ENCODE measurements around the gene PSME1.

Gene PSME1

DNA sequence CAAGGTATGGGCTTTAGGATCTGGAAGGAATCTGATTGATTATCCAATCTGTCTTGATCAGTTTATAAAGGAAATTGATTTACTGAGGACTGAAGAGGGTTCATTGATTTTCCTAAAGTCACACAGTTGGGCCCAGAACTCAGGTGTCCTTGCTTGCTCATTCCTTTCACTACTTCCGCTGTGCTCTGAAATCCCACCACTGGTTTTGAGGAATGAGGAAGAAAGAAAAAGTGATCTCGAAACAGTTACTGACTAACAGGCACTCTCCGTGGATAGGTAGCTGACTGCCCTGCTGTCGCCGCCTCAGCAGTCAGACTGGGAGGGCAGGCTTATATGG, 5.6 kb upstream of the PSME1 start, which contains the start of gene FITM1:
Gene FITM1 (plus strand): TSS at position 280 of the 337 bp plus-strand sequence. CDS start 905 bp downstream, outside the sequence.
- DNase-seq (ENCODE audit: low spot score) = no peak

DNA sequence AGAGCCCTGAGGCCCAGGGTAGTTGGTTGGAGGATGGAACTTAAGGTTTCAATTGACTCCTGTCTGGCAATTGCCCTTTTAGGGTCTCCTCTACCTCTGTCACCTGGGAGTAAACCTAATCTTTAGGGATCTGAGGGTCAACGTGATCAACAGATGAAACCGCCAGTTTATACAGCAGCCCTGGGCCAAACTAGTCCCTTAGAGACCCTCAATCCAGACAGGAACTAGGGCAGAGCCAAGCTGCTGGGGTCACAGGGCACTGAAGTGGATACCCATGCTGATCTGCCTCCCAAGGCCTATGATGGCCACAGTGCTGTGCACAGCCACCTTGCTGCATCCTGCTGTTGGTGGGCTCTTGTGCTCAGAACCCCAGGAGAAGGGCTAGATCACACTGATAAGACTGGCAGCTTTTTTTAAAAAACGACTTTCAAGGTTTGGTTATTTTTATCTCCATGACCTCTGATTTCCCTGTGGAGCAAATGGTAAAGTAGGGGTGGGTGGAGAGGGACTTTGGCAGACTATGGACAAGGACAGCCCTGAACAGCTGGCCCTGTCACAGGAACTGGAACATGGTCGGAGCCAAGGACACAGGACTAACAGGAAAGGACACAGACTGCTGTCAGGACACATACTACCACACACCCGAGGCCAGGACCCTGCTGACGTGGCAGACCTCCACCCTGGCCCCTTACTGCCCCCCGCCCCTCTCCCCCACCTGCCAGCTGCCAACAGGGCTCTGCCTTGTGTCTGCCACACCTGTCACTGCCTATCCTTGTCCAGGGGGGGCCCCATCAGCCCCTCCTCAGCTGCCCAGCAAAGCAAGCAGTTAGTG, 5.1 kb upstream of the PSME1 start:
- DNase-seq (ENCODE audit: low spot score) = no peak

DNA sequence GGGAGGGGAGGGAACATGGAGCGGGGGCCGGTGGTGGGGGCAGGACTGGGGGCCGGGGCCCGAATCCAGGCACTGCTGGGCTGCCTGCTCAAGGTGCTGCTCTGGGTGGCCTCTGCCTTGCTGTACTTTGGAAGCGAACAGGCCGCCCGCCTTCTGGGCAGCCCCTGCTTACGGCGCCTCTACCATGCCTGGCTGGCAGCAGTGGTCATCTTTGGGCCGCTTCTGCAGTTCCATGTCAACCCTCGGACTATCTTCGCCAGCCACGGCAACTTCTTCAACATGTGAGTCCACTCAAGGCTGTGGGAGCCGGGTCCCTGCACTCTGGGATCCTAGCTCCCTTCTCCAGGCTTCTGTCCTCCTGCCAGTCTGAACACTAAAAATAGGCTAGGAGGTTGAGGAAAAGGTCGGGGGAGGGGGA, 4.4 kb upstream of the PSME1 start:
- DNase-seq (ENCODE audit: low spot score) = no peak

DNA sequence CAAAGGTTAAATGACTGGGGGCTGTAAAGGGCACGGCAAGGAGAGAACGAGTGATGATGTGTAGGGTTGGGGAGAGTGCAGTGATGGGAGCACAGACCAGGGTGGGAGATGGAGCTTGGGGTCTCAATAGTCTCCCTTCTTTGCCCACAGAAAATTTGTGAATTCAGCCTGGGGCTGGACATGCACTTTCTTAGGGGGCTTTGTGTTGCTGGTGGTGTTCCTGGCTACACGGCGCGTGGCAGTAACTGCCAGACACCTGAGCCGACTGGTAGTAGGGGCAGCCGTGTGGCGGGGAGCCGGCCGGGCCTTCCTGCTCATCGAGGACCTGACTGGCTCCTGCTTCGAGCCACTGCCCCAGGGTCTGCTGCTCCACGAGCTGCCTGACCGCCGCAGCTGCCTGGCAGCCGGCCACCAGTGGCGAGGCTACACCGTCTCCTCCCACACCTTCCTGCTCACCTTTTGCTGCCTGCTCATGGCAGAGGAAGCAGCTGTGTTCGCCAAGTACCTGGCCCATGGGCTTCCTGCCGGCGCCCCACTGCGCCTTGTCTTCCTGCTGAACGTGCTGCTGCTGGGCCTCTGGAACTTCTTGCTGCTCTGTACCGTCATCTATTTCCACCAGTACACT, 3.8 kb upstream of the PSME1 start:
- no peak for DNase-seq (ENCODE audit: low spot score)

DNA sequence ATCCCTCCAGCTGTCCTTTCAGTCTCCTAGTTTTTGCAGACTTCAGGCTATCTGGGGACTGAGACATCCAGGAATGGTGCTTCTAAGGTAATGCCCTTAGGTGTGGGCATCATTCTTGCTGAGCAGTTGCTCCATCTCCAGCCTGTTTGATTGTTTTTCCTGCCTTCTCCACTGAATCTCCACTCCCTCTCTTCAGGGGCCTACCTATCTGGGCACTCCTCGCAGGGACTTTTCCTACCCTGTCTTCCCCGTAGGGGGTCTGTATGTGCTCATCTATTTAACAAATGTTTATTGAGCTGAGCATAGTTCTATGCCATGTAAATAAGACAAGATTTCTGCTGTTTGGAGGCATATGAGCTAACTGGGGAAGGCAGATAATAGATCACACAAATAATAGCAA, 3.0 kb upstream of the PSME1 start:
- DNase-seq (ENCODE audit: low spot score) = no peak

DNA sequence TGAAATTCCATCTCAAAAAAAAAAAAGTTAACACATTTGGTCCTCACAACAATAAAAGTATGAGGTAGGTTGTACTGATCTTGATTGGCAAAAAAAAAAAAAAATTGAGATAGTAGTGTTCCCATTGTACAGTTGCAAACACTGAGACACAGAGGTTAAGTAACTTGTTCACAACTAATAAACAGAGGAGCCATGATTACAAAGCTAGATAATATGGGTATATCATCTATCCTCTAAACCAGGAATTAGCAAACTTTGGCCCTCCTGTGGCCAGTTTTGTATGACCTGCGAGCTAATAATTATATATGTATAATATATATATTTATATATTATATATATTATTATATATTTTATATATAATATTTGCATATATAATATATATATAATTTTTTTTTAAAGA, 2.3 kb upstream of the PSME1 start:
- DNase-seq (ENCODE audit: low spot score) = no peak

DNA sequence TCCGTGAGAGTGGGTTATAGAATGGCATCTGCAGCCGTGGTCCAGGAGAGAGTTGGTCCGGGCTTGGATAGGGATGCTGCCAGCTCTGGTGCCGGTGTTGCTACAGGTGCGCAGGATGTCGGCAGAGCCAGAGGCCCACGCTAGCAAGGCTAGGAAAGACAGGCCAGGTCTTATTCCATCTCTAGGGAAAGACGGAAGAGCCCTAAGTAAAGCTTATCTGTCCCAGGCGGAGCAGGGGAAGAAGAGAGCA, 485 bp upstream of the PSME1 start:
- DNase-seq (ENCODE audit: low spot score) = no peak

DNA sequence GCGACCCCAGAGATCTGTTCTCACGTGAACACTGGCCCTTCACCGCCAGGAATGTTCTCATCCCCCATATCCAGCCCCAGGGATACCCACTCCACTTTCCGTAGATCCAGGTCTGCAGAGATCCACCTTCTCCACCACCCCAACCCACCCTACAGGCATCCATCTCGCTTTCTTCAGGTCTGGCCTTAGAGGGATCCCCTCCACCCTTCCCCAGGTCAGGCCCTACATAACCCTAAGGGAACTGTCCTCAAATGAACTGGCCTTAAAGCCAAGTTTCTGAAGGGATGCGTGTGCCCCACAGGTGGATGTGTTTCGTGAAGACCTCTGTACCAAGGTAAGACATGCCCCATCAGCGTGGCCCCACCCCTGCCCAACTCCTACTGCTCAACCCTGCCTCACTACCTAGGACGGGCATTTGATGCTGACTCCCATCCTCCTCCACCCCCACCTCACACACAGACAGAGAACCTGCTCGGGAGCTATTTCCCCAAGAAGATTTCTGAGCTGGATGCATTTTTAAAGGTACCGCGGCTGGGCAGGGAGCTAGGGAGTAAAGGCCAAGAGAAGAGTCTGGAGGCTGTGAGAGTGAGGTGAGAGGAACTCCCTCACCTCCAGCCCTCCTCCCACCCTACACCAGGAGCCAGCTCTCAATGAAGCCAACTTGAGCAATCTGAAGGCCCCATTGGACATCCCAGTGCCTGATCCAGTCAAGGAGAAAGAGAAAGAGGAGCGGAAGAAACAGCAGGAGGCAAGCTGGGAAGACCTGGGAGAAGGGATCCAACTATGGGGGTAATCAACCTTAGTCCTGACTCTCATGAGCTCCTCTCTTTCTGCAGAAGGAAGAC, 912 bp downstream of the PSME1 start:
- DNase-seq (ENCODE audit: low spot score) = no peak

DNA sequence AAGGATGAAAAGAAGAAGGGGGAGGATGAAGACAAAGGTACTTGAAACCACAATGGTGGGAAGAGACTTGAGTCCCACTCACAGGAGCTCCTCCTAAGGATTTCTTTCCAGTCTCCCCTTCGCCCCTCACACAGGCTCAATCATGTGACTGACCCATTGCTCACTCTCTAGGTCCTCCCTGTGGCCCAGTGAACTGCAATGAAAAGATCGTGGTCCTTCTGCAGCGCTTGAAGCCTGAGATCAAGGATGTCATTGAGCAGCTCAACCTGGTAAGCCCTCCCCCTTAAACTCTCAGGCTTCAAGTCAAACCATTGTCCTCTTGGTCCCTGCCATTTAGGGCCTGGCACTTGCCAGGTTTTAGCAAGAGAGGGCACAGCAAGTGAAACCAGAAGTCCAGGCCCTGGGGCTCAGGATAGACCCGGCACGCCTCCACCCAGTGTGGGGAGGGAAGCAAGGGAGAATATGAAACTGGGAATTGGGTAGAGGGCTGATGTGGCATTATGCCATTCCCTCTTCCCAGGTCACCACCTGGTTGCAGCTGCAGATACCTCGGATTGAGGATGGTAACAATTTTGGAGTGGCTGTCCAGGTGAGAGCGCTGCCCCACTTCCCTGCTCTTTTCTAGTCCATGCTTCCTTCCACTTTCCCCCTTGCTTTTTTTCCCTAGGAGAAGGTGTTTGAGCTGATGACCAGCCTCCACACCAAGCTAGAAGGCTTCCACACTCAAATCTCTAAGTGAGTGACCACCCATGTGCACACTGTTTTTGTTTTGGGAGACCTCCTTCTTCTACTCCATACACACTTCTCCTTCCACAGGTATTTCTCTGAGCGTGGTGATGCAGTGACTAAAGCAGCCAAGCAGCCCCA, 1.8 kb downstream of the PSME1 start:
- no peak for DNase-seq (ENCODE audit: low spot score)

DNA sequence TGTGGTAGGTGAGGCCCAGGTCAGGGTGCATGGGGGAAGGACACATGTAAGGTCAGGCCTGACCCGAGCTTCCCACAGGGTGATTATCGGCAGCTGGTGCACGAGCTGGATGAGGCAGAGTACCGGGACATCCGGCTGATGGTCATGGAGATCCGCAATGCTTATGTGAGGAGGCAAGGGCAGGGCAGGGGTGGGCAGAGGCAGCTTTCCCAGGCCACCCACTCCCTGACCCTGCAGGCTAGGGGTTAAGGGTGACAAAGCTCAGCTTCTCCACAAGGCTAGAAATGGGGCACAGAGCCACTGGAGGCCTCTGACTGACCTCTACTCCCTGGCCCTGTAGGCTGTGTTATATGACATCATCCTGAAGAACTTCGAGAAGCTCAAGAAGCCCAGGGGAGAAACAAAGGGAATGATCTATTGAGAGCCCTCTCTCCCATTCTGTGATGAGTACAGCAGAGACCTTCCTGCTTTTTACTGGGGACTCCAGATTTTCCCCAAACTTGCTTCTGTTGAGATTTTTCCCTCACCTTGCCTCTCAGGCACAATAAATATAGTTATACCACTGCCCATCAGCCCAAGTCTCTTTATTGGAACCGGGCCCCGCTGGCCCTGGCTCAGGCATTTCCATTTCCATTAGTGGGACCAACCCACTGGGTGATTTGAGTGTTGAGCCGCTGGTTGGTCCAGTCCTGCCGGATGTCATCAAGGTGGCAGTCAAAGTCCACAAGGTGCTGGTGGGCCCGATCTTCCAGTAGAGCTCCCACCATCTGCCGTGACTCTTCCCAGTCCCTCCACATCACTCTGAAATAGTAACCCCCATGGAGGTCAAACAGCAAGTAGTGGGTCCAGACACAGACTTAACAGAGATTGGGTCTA, 2.6 kb downstream of the PSME1 start:
- DNase-seq (ENCODE audit: low spot score) = no peak

DNA sequence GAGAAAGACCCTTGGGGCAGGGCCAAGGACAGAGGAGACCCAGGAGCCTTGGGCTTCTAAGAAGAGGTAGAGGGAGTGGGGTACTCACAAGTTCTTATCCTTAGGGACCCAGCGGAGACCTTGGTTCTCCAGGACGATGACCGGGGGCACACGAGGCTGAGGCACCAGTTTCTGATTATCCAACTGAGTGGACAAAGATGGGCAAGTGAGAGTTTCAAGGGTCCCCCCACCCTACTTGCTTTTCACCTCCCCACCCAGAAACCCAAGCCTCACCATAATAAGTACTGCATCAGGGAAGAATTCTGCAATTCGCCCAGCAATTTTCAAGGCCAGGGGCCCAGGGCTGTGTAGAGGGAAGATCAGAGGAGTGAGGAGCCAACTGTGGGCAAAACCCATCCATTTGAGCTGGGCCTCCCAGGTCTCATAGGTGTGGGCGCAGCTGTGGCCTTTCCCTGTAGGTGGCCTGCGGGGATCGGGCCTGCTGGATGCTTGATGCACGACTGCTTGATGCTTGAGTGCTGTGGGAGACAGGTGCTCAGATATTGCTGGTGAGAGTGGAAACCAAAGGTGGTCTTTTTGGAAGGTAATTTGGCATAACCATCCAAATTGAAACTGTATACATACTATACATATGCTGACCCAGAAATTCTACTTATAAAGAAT, 3.4 kb downstream of the PSME1 start:
- no peak for DNase-seq (ENCODE audit: low spot score)

DNA sequence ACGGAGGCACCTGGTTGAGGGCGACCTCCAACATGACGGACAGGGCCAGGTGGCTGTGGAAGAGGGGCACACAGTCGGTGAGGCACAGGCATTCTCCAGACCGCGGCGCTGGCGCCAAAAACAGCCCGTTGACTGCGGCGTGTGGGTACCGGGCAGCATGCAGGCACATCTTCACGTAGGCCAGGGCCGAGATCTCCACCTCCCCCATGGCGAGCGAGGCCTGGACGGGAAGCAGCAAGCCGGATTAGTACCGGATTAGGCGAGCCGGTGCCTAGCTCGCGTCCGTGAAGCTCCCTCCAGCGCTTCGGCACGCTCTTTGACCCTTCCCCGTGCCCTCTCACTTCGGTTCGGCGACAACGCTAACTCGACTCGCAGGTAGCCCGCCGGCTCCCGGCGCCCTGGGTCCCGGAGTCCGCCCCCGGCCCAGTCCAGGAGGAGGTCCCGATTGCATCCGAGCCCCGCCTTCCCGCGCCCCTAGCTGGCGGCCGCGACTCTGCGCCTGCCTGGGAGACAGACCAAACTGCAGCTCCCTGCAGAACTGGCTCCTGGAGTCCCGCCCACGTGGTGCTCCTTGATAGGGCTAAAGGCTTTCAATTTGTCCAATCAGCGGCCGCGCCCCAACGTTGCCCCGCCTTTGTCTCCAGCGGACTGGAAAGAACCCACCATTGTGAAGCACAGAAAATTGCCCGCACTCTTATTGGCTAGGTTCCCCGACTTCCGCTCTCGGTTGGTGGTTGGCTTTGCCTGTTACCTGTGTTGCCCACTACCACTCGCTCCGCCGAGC, 5.3 kb downstream of the PSME1 start, which contains the start of gene EMC9:
Gene EMC9 (minus strand): TSS at position 495 of the 784 bp plus-strand sequence. CDS start 287 bp downstream, at position 208.
- peak; percentile 100 for DNase-seq (ENCODE audit: low spot score)

DNA sequence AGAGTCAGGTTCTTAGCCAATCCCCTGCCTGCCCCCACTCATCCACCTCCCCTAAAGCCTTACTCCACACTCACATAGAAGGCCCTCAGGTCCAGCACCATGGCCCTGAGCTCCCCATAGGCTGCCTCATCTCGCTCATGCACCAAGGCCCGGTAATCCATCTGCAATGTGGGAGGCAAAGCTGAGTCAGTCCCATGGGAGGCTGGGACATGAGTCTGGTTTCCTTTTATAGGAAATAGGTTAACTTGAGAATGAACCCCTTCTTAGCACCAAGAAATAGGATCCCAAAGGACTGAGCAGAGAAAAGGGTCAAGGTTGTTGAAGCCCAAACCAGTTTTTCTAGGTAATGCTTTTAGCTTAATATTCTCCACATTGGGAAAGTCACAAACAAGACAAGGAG, 7.5 kb downstream of the PSME1 start:
- DNase-seq (ENCODE audit: low spot score) = no peak

DNA sequence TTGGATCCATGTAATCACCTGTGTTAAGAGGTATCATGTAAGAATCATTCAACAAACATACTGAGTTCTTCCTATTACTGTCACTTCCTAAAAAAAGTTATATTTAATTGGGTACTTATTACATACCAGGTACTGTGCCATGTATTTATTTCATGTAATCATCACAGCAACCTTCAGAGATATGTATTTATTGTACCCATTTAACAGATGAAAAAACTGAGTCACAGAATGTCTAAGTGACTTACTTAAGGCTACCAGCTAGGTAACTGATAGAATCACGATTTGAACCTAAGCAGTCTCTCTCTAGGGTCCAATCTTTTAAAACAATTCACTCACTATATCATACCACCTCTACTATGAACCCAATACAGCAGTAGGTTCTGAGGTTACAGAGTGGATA, 8.5 kb downstream of the PSME1 start:
- DNase-seq (ENCODE audit: low spot score) = no peak

DNA sequence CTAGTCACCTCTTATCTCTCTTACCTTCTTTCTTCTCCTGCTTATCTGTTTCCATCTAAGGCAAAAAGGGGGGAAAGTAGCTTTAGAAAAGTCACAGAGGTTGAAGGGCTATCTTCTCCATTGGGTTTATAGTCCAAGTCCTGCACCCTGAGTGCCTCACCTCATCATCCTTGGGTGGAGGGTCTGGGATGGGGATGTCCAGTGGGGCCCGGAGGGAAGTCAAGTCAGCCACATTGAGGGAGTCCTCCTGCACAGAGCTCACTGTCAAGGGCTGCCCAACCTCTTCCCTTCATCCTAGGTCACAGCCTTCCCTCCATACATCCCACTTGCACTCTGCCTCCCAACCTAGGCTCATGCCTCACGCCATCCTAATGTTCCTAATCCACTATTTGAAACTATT, 9.2 kb downstream of the PSME1 start:
- no peak for DNase-seq (ENCODE audit: low spot score)

DNA sequence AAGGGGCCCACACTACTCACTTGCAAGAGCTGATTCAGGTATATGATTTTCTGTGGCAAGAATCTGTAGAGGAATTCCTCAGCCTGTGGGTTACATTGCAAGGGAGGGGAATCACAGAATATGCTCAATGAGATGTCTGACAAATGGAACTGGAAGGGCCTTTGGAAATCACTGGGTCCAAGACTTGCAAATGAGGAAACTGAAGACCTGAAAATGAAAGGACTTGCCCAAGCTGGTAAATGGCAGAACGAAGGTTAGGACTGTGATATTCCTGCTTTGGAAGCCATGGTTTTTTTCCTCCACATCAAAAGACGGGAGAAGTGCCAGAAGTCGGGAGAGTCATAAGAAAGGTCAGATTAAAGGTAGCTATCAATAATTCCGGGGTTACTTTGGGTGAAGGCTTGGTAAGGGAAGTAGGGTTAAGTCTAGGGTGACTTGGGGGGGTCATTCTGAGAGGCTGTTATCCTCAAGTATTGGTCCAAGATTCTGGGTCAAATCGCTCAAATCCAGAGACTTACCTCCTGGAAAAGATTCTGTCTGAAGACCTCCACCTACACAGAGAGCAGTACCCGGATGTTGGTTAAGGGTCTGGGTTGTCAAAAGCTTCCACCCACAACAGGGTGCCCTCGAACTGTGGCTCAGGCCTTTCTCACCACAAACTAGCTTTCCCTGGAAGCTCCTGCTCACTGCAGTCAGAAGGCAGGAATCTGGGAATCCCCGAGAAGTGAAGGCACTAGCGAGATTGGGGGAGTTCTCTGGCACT, 9.9 kb downstream of the PSME1 start:
- no peak for DNase-seq (ENCODE audit: low spot score)

DNA sequence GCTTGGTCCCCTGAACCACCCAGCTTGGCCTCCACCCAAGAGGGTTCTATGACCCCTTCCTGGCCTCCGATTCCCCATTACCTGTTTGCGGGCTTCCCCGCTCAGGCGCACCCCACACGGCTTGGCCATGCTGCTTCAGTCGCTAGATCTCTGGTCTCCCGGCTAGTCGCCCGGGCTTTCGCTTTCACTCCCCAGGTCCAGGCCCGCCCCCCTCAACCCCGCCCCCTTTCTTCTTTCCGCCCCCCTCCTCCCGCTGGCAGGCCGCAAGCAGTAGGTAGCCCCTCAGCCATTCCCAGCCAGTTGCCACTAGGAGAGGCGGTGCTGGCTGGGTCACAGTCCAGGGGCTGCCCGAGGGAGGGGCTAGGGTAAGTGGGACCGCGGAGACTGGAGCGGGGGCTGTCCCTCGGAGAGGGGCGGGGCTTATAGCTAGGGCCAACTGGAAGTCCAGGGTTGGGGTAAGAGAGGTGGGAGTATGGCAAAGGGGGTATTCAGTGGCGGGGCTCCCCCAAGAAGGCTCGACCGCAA, 10.5 kb downstream of the PSME1 start, which contains the start of gene PSME2:
Gene PSME2 (minus strand): TSS at position 158 of the 525 bp plus-strand sequence. CDS start 29 bp downstream, at position 129.
- DNase-seq (ENCODE audit: low spot score) = peak; percentile 96

DNA sequence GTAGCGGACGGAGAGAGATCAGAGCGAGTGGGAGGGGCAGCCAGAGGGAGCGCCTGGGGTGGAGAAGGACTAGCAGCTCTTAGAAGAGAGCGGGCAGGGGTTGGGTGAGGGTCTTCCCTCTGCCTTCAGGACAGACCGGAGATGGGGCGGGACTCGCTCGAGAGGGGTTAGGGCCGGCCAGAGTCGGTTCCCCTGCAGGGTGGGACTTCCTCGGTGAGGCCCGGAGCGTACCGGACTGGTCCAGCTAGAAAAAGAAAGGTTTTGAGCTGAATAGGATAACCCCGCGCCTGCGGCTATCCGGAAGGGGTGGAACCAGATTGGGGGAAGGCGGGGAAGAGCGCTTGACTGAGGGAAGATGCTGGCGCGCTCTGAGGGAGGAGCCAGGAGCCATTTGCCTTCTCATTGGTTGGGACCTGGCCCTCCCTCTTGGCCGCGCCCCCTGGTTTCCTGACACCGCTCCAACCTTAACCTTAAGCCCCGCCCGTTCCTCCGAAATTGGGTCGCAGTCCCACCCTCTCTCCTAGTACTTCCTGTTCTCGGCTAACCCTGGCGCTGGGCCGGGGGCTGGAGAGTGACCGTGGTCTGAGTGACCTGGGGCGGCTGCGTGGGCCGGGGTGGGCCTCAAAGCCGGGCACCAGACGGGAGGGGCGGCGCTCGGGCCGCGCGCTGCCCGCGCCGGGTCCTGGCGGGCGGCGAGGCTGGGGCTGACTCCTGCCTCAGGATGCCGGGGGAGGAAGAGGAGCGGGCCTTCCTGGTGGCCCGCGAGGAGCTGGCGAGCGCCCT, 11.2 kb downstream of the PSME1 start, which contains the start of gene RNF31:
Gene RNF31 (plus strand): TSS at position 521 of the 783 bp plus-strand sequence. CDS start 201 bp downstream, at position 722.
- DNase-seq (ENCODE audit: low spot score) = peak; percentile 99
